Choroid plexus epithelial cell (primary cell): ENCODE data around the gene TMEM145.

Experiments
- DNase-seq: peaks from one replicate; pipeline ENCODE4 v3.0.0-alpha.2; 2010; ENCODE audit warnings: low read depth
- H3K4me3 ChIP-seq: 2 replicates; pipeline ENCODE4 v1.5.1; 2011; ENCODE audit warnings: low read depth, mild to moderate bottlenecking, control low read depth, low read length, moderate library complexity
- TF ChIP-seq, protein P1 (sequence below): conservative IDR thresholded peaks from 2 replicates; pipeline ENCODE4 v1.5.1; 2011; ENCODE audit warnings: low read depth, mild to moderate bottlenecking, control low read depth, inconsistent platforms, low read length, moderate library complexity

The TMEM145 gene

DNA sequence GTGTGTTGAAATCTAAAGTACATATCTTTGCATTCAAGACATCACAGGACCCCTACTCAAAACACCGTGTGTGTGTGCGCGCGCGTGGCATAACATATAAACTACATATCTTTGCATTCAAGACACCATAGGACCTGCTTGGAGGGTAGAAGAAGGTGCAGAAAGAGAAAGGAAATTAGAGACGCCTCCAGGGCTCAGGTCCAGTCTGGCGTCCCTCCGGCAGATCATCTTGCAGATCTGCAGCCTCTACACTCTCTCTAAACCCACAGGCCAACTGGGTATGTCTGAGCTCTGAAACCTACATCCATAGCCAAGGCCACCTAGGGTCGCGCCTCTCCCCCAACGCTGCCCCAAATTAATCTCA lies 10.0 kb upstream of the TMEM145 start:
- DNase-seq: no peak
- peak overlapping the region; percentile 78 for H3K4me3 ChIP-seq
- TF ChIP-seq, protein P1, sequence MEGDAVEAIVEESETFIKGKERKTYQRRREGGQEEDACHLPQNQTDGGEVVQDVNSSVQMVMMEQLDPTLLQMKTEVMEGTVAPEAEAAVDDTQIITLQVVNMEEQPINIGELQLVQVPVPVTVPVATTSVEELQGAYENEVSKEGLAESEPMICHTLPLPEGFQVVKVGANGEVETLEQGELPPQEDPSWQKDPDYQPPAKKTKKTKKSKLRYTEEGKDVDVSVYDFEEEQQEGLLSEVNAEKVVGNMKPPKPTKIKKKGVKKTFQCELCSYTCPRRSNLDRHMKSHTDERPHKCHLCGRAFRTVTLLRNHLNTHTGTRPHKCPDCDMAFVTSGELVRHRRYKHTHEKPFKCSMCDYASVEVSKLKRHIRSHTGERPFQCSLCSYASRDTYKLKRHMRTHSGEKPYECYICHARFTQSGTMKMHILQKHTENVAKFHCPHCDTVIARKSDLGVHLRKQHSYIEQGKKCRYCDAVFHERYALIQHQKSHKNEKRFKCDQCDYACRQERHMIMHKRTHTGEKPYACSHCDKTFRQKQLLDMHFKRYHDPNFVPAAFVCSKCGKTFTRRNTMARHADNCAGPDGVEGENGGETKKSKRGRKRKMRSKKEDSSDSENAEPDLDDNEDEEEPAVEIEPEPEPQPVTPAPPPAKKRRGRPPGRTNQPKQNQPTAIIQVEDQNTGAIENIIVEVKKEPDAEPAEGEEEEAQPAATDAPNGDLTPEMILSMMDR: no peak

DNA sequence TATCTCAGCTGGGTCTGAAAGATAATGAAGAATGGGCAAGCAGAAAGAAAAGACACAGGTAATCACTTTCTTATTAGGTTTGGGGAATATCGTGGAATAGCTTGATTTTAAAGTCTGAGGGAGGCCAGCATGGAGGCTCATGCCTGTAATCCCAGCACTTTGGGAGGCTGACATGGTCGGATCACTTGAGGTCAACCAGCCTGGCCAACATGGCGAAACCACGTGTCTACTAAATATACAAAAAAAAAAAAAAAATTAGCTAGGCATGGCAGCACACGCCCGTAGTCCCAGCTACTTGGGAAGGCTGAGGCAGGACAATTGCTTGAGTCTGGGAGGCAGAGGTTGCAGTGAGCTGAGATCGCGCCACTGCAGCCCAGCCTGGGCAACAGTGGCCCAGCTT lies 9.2 kb upstream of the TMEM145 start:
- TF ChIP-seq, protein P1: no peak
- DNase-seq: no peak
- no peak overlapping the region for H3K4me3 ChIP-seq

DNA sequence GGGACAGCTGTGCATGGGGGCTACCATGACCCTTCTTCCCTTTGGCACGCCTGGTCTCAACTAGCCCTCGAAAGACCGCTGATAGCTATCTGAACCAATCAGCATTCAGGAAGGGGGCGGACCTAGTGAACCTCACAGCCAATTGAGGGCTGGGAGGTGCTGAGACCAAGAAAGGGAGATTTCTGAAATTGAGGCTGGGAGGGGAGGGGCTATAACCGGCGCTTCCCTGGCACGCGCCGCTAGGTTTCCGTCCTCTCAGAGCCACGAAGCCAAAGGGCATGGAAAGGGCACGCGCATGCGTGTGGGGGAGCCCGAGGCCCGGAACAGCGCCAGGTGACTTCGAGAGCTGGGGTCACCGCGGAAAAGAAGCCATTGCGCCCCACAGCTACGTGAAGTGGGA lies 6.5 kb upstream of the TMEM145 start:
- no peak overlapping the region for H3K4me3 ChIP-seq
- no peak for DNase-seq
- TF ChIP-seq, protein P1: no peak

DNA sequence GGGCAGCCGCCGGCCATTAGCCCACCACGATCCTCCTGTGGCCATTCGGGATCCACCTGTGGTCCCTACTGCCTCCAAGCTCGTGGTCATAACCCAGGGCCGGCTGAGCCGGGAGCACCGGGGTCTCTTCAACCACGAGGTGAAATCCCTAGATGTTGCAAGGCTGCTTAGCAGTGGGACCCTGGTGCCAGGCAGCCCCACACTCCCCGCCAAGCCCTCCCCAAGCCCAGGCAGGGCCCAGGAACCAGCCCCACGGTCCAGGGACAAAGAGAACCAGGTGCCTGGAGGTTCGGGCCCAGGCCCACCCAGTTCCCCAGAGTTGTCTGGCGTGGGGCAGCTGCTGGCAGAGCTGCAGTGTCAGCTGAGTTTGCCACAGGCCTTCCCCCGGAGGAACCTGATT lies 3.4 kb upstream of the TMEM145 start:
- H3K4me3 ChIP-seq: no peak overlapping the region
- TF ChIP-seq, protein P1: no peak
- DNase-seq: no peak

DNA sequence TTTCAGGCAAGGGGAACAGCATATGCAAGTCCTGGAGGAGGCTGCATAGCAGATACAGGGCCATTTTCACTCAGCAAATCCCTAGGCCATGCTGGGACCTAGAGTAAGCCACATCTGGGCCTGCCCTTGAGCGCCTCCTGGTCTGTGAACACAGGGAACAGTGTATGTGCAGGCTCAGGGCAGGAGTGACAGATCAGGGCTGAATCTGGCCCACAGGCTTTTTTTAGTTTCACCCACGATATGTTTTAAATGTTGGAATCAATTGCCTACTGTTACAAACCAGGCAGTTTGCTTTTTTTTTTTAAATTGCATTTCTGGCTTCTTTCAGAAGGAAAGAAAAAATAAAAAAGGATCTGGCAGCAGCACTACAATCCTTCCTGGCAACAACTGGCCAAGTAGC lies 1.5 kb upstream of the TMEM145 start:
- no peak for DNase-seq
- TF ChIP-seq, protein P1: peak; percentile 22
- H3K4me3 ChIP-seq: no peak overlapping the region

DNA sequence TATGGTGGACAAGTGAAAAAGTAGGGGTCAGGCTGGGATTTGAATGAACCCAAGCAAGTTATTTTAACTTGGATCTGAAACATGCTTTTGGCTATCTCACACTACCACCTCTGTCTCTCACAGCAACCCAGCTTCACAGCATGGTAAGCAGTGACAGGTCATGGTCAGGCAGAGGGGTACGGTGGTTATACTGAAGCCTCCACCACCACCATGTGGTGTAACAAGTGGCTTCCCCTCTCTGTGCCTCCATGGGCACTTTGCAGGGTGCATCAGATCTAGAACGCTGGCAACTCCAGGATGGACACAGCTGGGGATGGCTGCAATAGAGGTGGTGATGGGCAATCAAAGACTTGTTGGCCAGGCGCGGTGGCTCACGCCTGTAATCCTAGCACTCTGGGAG lies 739 bp upstream of the TMEM145 start:
- H3K4me3 ChIP-seq: no peak overlapping the region
- TF ChIP-seq, protein P1: no peak
- no peak for DNase-seq

DNA sequence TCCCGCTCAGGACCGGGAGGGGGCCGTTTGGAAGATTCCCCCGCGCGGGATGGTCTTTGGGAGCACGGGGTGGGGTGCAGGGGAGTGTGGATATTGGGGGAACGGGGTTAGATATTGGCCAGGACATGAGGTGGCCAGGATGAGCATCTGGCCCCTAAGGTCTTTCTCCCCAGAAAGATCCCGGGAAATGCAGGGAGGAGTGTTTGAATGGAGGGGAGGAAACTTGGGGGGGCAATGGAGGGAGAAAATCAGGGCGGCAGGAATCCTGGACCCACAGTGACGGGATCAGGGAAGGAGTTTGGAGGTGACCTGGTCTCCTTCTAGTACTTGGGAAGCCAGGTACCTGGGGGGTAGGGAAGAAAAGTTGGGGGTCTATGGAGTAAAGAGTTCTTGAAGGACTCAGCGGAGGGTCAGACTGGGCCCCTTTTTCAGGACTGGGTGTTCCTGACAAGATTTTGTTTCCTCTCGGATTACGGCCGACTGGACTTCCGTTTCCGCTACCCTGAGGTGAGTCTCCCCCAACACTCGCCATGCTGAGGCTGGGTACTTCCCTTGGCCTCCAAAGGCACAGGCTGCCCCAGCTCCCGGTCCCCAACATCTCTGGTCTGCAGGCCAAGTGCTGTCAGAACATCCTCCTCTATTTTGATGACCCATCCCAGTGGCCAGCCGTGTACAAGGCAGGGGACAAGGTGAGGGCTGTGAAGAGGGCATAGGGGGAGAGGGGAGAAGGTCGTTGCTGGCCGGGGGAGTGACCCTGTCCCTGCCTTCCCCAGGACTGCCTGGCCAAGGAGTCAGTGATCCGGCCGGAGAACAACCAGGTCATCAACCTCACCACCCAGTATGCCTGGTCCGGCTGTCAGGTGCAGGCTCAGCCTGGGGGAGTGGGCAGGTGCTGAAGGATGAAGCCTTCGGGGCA lies 989 bp downstream of the TMEM145 start:
- H3K4me3 ChIP-seq: no peak overlapping the region
- TF ChIP-seq, protein P1: no peak
- no peak for DNase-seq
